ENCODE results near the gene ZNF835.

GRCh38 chr19:56720281-56720680 lies 48.7 kb upstream of the ZNF835 start:
- TF ChIP-seq EZH2 (IDR thresholded peaks at IDR 0.05; ENCODE audit: low read depth, unreplicated experiment) = no peak
- TF ChIP-seq CTCF (conservative IDR thresholded peaks at IDR 0.05; ENCODE audit: low read depth in 2 of 2) = no peak
- no peak for TF ChIP-seq POLR2AphosphoS5 (IDR thresholded peaks at IDR 0.05; ENCODE audit: low read depth)
- no peak for TF ChIP-seq NANOG (IDR thresholded peaks at IDR 0.05; ENCODE audit: borderline replicate concordance)
- TF ChIP-seq ZNF114 (CRISPR knock-in tag; IDR thresholded peaks at IDR 0.05) = no peak
